Measurements from ENCODE around the gene MAML2.

DNA sequence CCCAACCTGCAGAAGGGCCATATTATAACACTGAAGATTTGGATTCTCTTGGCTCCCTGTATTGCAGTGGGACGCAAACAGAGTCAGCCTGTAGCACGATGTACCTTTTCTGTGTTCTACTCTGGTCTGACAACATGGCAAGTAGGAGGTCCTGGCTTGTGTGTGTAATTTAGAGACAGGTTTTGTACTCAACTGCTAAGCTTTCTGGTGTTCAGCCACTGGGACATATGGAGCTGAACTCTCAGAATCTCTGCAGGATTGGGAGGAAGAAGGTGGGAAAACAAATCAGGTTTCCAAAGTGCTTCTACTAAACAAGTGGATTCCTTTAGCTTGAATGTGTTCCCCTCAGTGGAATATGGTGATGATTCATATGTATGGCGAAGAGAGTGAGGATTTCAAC, 226.6 kb downstream of the MAML2 start:
- TF ChIP-seq, protein P1, sequence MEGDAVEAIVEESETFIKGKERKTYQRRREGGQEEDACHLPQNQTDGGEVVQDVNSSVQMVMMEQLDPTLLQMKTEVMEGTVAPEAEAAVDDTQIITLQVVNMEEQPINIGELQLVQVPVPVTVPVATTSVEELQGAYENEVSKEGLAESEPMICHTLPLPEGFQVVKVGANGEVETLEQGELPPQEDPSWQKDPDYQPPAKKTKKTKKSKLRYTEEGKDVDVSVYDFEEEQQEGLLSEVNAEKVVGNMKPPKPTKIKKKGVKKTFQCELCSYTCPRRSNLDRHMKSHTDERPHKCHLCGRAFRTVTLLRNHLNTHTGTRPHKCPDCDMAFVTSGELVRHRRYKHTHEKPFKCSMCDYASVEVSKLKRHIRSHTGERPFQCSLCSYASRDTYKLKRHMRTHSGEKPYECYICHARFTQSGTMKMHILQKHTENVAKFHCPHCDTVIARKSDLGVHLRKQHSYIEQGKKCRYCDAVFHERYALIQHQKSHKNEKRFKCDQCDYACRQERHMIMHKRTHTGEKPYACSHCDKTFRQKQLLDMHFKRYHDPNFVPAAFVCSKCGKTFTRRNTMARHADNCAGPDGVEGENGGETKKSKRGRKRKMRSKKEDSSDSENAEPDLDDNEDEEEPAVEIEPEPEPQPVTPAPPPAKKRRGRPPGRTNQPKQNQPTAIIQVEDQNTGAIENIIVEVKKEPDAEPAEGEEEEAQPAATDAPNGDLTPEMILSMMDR (IDR thresholded peaks at IDR 0.05) = no peak
- no peak for TF ChIP-seq POLR2A (IDR thresholded peaks at IDR 0.05)

Measured in esophagus squamous epithelium (tissue), 4 donors.